Measurements from ENCODE around the gene MYRIP. TPM values are rescaled to one million over a fixed set of nuclear protein-coding genes. Genes with fewer than 3 reads are reported as not detected.
"Not testable (repeated sequence)": the region's sequence is repeated elsewhere in the genome, so short reads cannot be mapped to it uniquely, and the experiment has no call there.

Gene MYRIP
- total RNA-seq, 4 donors from 2014 or later: 1.4 to 4.4 (median 2.8) TPM

- Histone ChIP-seq H3K4me1 (no peaks in the 10 kb centered on the region), H3K36me3 (no peaks in the 10 kb centered on the region), H3K27me3 (no peaks in the 10 kb centered on the region), H3K4me3 (no peak overlapping the region), H3K27ac (no peak overlapping the region), H3K9me3 (no peaks in the 10 kb centered on the region)
- no peak for DNase-seq (ENCODE audit: low spot score in 2 of 2)
- TF ChIP-seq EP300 (IDR thresholded peaks at IDR 0.05) (no peak), CTCF (IDR thresholded peaks at IDR 0.05) (no peak), POLR2AphosphoS5 (IDR thresholded peaks at IDR 0.05) (no peak), POLR2A (IDR thresholded peaks at IDR 0.05) (no peak)
Observed at GRCh38 chr3:40265181-40265580, 455.8 kb downstream of the MYRIP start.

- Histone ChIP-seq H3K4me3 (no peak overlapping the region), H3K27me3 (no peaks in the 10 kb centered on the region), H3K4me1 (no peaks in the 10 kb centered on the region), H3K9me3 (no peaks in the 10 kb centered on the region), H3K27ac (no peak overlapping the region), H3K36me3 (no peaks in the 10 kb centered on the region)
- DNase-seq (ENCODE audit: low spot score in 2 of 2): no peak
- 32% methylated on average over 4 of the region's 4 CpGs for WGBS
- TF ChIP-seq CTCF (IDR thresholded peaks at IDR 0.05): no peak
- TF ChIP-seq POLR2AphosphoS5 (IDR thresholded peaks at IDR 0.05): no peak
- TF ChIP-seq POLR2A (IDR thresholded peaks at IDR 0.05): no peak
- TF ChIP-seq EP300 (IDR thresholded peaks at IDR 0.05): no peak
Observed at GRCh38 chr3:40267937-40268724, 458.7 kb downstream of the MYRIP start.

- 97% methylated on average over 2 of the region's 2 CpGs for WGBS
- Histone ChIP-seq H3K9me3 (no peaks in the 10 kb centered on the region), H3K4me3 (no peak overlapping the region), H3K27ac (no peak overlapping the region), H3K36me3 (no peaks in the 10 kb centered on the region), H3K4me1 (no peaks in the 10 kb centered on the region), H3K27me3 (no peaks in the 10 kb centered on the region)
- no peak for DNase-seq (ENCODE audit: low spot score in 2 of 2)
- TF ChIP-seq EP300 (IDR thresholded peaks at IDR 0.05): no peak
- no peak for TF ChIP-seq POLR2A (IDR thresholded peaks at IDR 0.05)
- TF ChIP-seq CTCF (IDR thresholded peaks at IDR 0.05): no peak
- TF ChIP-seq POLR2AphosphoS5 (IDR thresholded peaks at IDR 0.05): no peak
Observed at GRCh38 chr3:40268802-40269524, 459.6 kb downstream of the MYRIP start.

GRCh38 chr3:40278791-40279190 is 469.4 kb downstream of the MYRIP start:
- Histone ChIP-seq H3K36me3 (no peaks in the 10 kb centered on the region), H3K27me3 (no peaks in the 10 kb centered on the region), H3K4me1 (no peaks in the 10 kb centered on the region), H3K9me3 (no peaks in the 10 kb centered on the region), H3K4me3 (no peak overlapping the region), H3K27ac (no peak overlapping the region)
- no peak for DNase-seq (ENCODE audit: low spot score in 2 of 2)
- no peak for TF ChIP-seq POLR2A (IDR thresholded peaks at IDR 0.05)
- TF ChIP-seq EP300 (IDR thresholded peaks at IDR 0.05): no peak
- TF ChIP-seq CTCF (IDR thresholded peaks at IDR 0.05): no peak
- WGBS: 0% methylated on average over 1 of the region's 1 CpG

GRCh38 chr3:40281995-40282394 is 472.6 kb downstream of the MYRIP start:
- DNase-seq (ENCODE audit: low spot score in 2 of 2): no peak
- Histone ChIP-seq H3K27me3 (no peaks in the 10 kb centered on the region), H3K4me1 (no peaks in the 10 kb centered on the region), H3K4me3 (no peak overlapping the region), H3K9me3 (no peaks in the 10 kb centered on the region), H3K36me3 (no peaks in the 10 kb centered on the region), H3K27ac (no peak overlapping the region)
- WGBS: 70% methylated on average over 2 of the region's 2 CpGs
- no peak for TF ChIP-seq POLR2A (IDR thresholded peaks at IDR 0.05)
- no peak for TF ChIP-seq POLR2AphosphoS5 (IDR thresholded peaks at IDR 0.05)
- TF ChIP-seq CTCF (IDR thresholded peaks at IDR 0.05): no peak
- TF ChIP-seq EP300 (IDR thresholded peaks at IDR 0.05): no peak

- H3K9me3 ChIP-seq; H3K27me3 ChIP-seq; H3K27ac ChIP-seq; DNase-seq (ENCODE audit: low spot score in 2 of 2); H3K4me1 ChIP-seq; H3K36me3 ChIP-seq; H3K4me3 ChIP-seq: not testable (repeated sequence)
- WGBS: 100% methylated on average over 5 of the region's 5 CpGs
Observed at GRCh38 chr3:40283057-40283456, 473.6 kb downstream of the MYRIP start.

All from suprapubic skin (tissue), 4 donors.